Stimulated activated CD8-positive, alpha-beta memory T cell treated with anti-CD3 and anti-CD28 coated beads, Interleukin-12 subunit alpha, Interleukin-12 subunit beta, amount 100 ng/mL, for 24 hours (primary cell): ENCODE measurements around the gene KCNJ10.
"Not testable (repeated sequence)": the region's sequence is repeated elsewhere in the genome, so short reads cannot be mapped to it uniquely, and the experiment has no call there.

ENCODE experiments used
- DNase-seq: peaks from one replicate; pipeline ENCODE4 v3.0.0-alpha.2; 2020; ENCODE audit errors: extremely low read depth

KCNJ10 gene

GRCh38 chr1:160061369-160062229 is 8.4 kb downstream of the KCNJ10 start:
- DNase-seq = no peak

DNA sequence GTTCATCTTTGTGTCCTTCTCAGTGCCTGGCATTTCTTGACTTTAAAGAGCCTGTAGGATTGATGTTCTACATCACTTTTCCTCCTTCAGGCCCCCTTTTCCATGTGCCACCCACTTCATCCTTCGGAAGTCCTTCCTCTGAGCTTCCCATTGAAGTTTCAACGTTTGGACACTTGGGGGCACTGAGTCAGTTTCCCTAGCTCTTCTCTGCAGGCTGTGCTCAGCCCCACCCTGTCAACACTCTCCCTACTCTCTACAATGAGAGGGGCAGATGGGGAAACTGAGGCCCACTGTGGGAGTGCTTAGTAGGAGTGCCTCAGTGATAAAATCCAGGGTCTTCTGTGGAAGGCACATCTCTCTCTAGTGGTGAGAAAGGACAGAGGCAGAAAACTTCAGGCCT is 11.9 kb downstream of the KCNJ10 start:
- no peak for DNase-seq

DNA sequence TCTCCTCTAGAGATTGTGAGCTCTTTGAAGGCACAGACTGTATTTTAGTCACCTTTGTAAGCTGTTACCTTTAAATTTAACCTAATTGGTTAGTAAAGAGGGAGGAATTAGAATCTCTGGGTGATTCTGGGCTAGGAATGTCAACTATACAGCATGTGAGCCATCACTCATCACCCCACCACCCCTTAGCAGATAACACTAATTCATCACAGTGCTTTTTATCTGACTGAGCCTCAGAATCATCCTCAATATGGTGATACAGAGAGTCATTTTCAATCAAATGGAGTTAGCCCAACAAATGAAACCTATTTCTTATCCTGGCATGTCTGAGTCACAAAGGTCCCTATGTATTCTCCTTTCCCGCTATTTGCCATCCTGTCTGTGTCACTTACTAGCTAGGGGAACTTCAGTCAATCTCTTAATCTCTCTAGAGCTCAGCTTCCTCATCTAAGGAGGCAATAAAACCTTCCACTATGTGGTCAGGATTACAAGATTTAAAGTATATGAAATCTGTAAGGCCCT is 13.3 kb downstream of the KCNJ10 start:
- no peak for DNase-seq

- DNase-seq = no peak
Observed at GRCh38 chr1:160053548-160054365, 16.2 kb downstream of the KCNJ10 start.

GRCh38 chr1:160052936-160053335 is 17.0 kb downstream of the KCNJ10 start:
- no peak for DNase-seq

DNA sequence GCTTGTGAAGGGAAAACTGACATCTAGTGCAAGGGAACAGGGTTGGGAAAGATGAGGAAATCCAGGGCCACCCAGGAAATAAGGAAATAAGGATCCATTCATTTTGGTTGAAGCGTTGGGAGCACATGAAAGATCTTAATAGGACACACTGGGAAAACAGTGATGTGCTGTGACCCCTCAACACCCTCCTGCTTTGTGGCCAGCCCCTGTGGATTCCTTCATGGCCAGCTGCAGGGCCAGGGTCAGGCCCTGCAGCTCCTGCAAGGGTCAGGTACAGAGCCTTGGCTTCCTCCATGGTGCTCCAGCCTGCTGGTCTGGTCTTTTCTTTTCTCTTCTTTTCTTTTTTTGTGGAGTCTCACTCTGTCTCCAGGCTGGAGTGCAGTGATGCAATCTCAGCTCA is 19.3 kb downstream of the KCNJ10 start:
- DNase-seq = no peak

DNA sequence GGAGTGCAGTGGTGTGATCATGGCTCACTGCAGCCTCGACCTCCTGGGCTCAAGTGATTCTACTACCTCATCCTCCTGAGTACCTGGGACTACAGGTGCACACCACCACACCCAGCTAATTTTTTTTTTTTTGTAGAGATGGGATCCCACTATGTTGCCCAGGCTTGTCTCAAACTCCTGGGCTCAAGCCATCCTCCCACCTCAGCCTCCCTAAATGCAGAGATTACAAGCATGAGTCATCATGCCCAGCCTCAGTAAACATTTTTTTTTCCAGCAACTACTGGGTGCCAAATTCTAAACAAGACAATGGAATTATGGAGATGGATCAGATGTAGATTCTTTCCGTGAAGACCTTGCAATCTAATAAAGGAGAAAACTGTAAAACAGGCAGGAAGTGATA is 19.8 kb downstream of the KCNJ10 start:
- DNase-seq = not testable (repeated sequence)

- DNase-seq = no peak
Observed at GRCh38 chr1:160049101-160049500, 20.9 kb downstream of the KCNJ10 start.

GRCh38 chr1:160048335-160048734 is 21.6 kb downstream of the KCNJ10 start:
- no peak for DNase-seq

GRCh38 chr1:160047111-160047991 is 22.6 kb downstream of the KCNJ10 start:
- DNase-seq = no peak

DNA sequence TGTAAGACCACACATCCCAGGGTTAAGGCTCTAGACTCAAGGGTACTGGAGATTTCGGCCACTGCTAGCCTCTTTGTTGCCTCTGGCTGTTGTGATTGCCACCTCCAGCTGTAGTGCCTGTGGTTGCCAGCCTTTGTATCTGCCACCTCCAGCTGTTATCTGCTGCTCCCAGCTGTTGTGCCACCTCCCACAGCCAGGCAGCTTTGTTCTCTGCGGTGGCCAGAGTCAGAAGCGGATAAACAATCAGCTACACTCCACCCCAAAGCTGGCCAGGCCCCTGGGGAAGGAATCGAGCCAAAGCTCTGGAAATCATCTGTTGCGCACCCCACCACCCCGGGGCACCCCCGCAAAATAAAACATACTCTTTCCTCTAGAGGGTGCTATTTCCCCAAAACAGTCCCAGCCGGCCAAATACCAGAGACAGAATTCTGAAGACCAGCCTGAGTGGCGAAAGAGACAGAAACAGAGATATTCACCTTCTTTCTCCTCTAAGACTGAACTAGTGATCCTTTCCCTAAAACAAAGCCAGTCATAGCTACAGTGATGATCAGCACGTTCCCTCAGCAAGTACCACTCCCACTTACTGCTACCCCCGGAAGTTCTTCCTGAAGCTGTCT is 23.4 kb downstream of the KCNJ10 start:
- DNase-seq = no peak

GRCh38 chr1:160045653-160046052 is 24.3 kb downstream of the KCNJ10 start:
- DNase-seq = no peak

- DNase-seq = no peak
Observed at GRCh38 chr1:160043543-160043942, 26.4 kb downstream of the KCNJ10 start.

DNA sequence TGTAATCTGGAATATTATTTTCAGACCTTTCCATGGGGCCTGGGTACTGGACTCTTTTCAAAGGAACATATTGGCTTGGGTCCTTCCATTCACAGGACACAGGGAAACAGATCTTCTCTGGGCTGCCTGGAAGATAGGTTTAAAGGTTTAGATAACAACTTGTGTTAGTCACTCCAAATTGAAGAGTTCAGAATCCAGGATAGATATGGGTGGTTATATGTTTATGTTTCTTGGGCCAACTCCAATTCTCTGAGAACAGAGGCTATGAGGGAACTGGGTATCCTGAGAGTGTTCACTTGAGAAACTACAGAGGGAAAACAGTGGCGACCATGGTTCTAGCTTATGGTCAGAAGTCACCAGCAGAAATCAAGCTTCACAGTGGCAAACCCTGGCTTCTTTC is 29.5 kb downstream of the KCNJ10 start:
- no peak for DNase-seq

DNA sequence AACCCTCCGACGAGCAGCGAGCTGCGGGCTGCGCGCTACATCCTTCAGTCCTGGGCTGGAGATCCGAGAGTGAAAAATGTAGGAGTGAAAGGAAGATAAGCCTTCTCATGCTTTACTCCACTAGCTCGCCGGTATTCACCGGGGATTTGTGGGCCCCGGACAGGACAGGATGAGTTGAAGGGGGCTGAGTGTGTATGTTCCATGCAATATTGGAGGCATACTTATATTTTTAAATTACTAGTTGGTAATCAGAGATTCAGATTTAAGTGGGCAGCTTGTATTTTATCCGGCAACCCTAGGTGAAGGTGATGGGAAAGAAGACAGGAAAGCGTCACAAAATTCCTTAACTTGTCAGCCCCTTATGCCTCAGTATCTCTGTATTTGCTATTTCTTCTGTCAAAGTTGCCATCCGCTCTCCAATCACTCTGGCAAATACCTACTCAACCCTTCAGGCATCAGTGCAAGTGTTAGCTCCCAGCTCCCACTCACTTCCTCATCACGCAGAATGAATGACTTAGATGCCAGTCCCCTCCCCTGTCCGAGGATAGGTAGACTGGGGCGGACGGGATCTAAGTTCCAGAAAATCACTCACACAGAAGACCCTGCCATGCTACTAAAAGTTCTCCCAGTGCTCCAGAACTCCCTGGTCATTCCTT is 37.7 kb downstream of the KCNJ10 start:
- no peak for DNase-seq

GRCh38 chr1:160031365-160032164 is 38.4 kb downstream of the KCNJ10 start, which contains the start of gene PIGM:
Gene PIGM (minus strand): TSS chr1:160031990. CDS start chr1:160031739, 251 bp downstream.
- peak; percentile 93 for DNase-seq

GRCh38 chr1:160030657-160031364 is 39.1 kb downstream of the KCNJ10 start:
- no peak for DNase-seq

DNA sequence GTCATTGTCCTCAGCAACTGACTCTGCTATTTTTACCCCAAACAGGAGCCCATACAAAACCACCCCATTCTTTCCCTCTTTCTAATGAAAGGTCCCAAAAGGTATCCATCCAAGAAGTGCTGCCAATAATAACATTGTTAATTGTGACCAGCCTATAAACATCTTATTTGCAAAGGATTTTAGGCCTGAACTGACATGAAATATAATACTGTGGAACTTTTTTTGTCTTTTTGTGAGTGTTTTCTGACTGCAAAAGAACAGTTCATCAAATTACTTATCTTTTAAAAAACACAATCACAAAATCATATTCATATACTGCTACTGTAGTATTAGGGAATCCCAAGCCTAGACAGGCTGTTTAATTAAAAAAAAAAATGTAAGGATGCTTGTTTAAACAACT is 41.5 kb downstream of the KCNJ10 start:
- DNase-seq = no peak

DNA sequence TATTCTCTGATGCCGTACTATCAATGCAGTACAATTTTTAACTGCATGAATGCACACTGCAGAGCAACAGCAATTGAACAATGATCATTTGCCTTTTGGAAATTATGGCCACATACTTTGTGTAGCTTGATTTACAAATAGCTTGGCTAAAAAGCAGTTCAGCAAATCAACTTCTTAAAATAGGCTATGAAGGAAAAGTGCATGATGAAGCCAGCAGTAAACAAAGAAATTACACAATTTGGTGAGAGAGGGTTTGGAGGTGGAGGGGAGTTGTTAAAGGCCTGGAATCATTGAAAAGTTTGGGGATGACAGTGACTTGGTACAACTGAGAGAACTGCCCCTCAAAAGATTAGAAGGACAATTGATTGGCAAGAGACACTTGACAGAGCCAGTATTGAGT is 44.6 kb downstream of the KCNJ10 start:
- no peak for DNase-seq
